Measurements from ENCODE around the gene PLXNB3.

Gene PLXNB3

GRCh38 chrX:153779891-153780677 is 16.0 kb downstream of the PLXNB3 start:
- no peak for DNase-seq (ENCODE audit: low read depth)
- no peak for TF ChIP-seq CTCF (conservative IDR thresholded peaks at IDR 0.05; ENCODE audit: control insufficient read depth, insufficient read depth, low read depth, low read length)
- H3K4me3 ChIP-seq (ENCODE audit: control insufficient read depth, low read depth, low read length): no peak overlapping the region

- no peak for DNase-seq (ENCODE audit: low read depth)
- no peak for TF ChIP-seq CTCF (conservative IDR thresholded peaks at IDR 0.05; ENCODE audit: control insufficient read depth, insufficient read depth, low read depth, low read length)
- H3K4me3 ChIP-seq (ENCODE audit: control insufficient read depth, low read depth, low read length): no peak within 1 kb of the TSS
These were observed 16.8 kb downstream of the PLXNB3 start, which contains the start of gene SRPK3 for GRCh38 chrX:153780678-153781427. Gene SRPK3, plus strand, starts transcription at chrX:153781041. Its CDS starts 46 bp downstream, at chrX:153781087.

- no peak overlapping the region for H3K4me3 ChIP-seq (ENCODE audit: control insufficient read depth, low read depth, low read length)
- TF ChIP-seq CTCF (conservative IDR thresholded peaks at IDR 0.05; ENCODE audit: control insufficient read depth, insufficient read depth, low read depth, low read length): no peak
- no peak for DNase-seq (ENCODE audit: low read depth)
These were observed 17.5 kb downstream of the PLXNB3 start for GRCh38 chrX:153781428-153782047.

GRCh38 chrX:153782313-153782712 is 18.3 kb downstream of the PLXNB3 start:
- TF ChIP-seq CTCF (conservative IDR thresholded peaks at IDR 0.05; ENCODE audit: control insufficient read depth, insufficient read depth, low read depth, low read length): no peak
- no peak for DNase-seq (ENCODE audit: low read depth)
- no peak overlapping the region for H3K4me3 ChIP-seq (ENCODE audit: control insufficient read depth, low read depth, low read length)

- no peak overlapping the region for H3K4me3 ChIP-seq (ENCODE audit: control insufficient read depth, low read depth, low read length)
- TF ChIP-seq CTCF (conservative IDR thresholded peaks at IDR 0.05; ENCODE audit: control insufficient read depth, insufficient read depth, low read depth, low read length): no peak
- DNase-seq (ENCODE audit: low read depth): no peak
These were observed 18.8 kb downstream of the PLXNB3 start for GRCh38 chrX:153782871-153783270.

- no peak overlapping the region for H3K4me3 ChIP-seq (ENCODE audit: control insufficient read depth, low read depth, low read length)
- DNase-seq (ENCODE audit: low read depth): no peak
- no peak for TF ChIP-seq CTCF (conservative IDR thresholded peaks at IDR 0.05; ENCODE audit: control insufficient read depth, insufficient read depth, low read depth, low read length)
These were observed 19.4 kb downstream of the PLXNB3 start for GRCh38 chrX:153783378-153784013.

All from fibroblast of mammary gland (primary cell).